ENCODE data around the gene INPP5D. TPM values are rescaled to one million over a fixed set of nuclear protein-coding genes. Genes with fewer than 3 reads are reported as not detected.

Gene INPP5D
- total RNA-seq, 2 donors from 2014 or later = 6.5 to 7.1 TPM

GRCh38 chr2:233108611-233109490 lies 48.7 kb downstream of the INPP5D start:
- TF ChIP-seq CTCF (IDR thresholded peaks at IDR 0.05) = no peak
- H3K27ac ChIP-seq = no peak overlapping the region
- intact Hi-C loops (cut with DNase I) = no loop called here
- H3K4me3 ChIP-seq = no peak overlapping the region
- no peak for DNase-seq
- no peaks in the 10 kb centered on the region for H3K27me3 ChIP-seq
- H3K36me3 ChIP-seq = no peaks in the 10 kb centered on the region
- no peaks in the 10 kb centered on the region for H3K4me1 ChIP-seq
- H3K9me3 ChIP-seq = no peaks in the 10 kb centered on the region
- no peak overlapping the region for H3K9ac ChIP-seq (ENCODE audit: low read depth in 2 of 2, low read length in 2 of 2)

DNA sequence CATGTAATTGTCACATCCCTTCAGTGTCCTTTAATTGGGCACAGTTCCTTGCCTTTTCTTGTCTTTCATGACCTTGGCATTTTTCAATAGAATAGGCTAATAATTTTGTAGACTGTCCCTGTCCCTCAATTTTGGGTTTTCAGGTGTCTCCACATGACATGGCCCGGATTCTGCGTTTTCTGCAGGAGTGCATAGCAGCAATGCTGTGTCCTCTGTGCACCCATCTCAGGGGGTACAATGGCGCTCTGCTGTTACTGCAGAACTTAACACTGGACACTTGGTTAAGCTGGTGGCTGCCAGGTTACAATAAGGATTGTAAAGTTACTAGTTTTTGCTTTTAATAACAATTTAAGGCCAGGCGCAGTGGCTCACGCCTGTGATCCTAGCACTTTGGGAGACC lies 51.3 kb downstream of the INPP5D start:
- no peak overlapping the region for H3K27ac ChIP-seq
- H3K4me1 ChIP-seq = no peaks in the 10 kb centered on the region
- TF ChIP-seq CTCF (IDR thresholded peaks at IDR 0.05) = no peak
- no peak overlapping the region for H3K9ac ChIP-seq (ENCODE audit: low read depth in 2 of 2, low read length in 2 of 2)
- DNase-seq = no peak
- intact Hi-C loops (cut with DNase I) = no loop called here
- no peak overlapping the region for H3K4me3 ChIP-seq
- no peaks in the 10 kb centered on the region for H3K27me3 ChIP-seq
- H3K36me3 ChIP-seq = no peaks in the 10 kb centered on the region
- no peaks in the 10 kb centered on the region for H3K9me3 ChIP-seq

DNA sequence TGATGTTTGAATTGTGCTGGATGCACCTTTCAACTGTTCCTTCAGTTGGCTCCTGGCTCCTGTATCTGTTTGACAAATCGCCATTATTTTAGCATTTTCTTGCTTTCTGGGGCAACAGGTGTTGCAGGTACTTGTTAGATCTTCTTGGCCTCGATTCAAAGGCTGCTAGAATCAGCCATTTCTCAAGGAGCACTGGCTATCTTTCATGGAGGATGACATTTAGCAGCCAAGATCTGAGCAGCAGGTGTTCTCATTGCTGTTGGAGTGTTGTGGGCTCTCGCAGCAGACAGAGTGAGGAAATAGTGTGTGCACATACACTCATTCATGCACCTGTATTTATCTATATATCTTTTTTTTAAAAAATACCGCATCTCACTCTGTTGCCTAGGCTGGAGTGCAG lies 52.2 kb downstream of the INPP5D start:
- no peak for TF ChIP-seq CTCF (IDR thresholded peaks at IDR 0.05)
- Histone ChIP-seq H3K36me3 (no peaks in the 10 kb centered on the region), H3K4me1 (no peaks in the 10 kb centered on the region)

DNA sequence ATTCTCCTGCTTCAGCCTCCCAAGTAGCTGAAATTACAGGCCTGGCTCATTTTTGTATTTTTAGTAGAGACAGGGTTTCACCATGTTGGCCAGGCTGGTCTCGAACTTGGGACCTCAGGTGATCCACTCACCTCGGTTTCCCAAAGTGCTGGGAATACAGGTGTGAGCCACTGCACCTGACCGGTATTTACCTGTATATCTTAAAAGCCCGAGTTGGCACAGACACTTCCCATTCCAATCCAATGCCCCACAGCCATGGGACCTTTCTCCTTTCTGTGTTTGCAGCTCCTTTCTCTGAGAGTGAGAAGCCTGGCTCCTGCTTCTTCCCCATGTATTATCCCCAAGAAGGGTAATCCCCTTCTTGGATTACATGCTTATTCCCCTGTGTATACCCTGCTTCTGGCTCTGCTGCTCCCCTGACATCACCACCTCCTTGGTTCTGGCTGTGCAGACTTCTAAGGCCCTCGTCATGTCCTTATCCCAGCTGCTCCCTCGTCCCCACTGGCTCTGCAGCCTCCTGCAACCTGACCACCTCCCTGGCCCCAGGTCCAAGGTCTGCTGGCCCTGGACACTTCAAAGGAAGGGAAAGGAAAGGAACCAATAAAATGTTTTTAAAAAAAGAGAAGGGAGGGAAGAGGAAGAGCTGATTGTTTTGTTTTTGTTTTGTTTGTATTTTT lies 52.8 kb downstream of the INPP5D start:
- Histone ChIP-seq H3K9ac (ENCODE audit: low read depth in 2 of 2, low read length in 2 of 2) (no peak overlapping the region), H3K27ac (no peak overlapping the region), H3K4me3 (no peak overlapping the region), H3K9me3 (no peaks in the 10 kb centered on the region), H3K36me3 (no peaks in the 10 kb centered on the region), H3K4me1 (no peaks in the 10 kb centered on the region), H3K27me3 (no peaks in the 10 kb centered on the region)
- DNase-seq = no peak
- no peak for TF ChIP-seq CTCF (IDR thresholded peaks at IDR 0.05)
- intact Hi-C loops (cut with DNase I) = no loop called here

More for the DNA sequence above, 52.2 kb downstream of the INPP5D start:
- Histone ChIP-seq H3K27me3 (no peaks in the 10 kb centered on the region), H3K27ac (no peak overlapping the region), H3K9ac (ENCODE audit: low read depth in 2 of 2, low read length in 2 of 2) (no peak overlapping the region), H3K9me3 (no peaks in the 10 kb centered on the region), H3K4me3 (no peak overlapping the region)
- DNase-seq = no peak
- intact Hi-C loops (cut with DNase I) = no loop called here

- H3K9ac ChIP-seq (ENCODE audit: low read depth in 2 of 2, low read length in 2 of 2) = no peak overlapping the region
- no peak overlapping the region for H3K27ac ChIP-seq
- intact Hi-C loops (cut with DNase I) = no loop called here
- TF ChIP-seq CTCF (IDR thresholded peaks at IDR 0.05) = no peak
- no peaks in the 10 kb centered on the region for H3K9me3 ChIP-seq
- no peak for DNase-seq
- H3K4me1 ChIP-seq = no peaks in the 10 kb centered on the region
- H3K36me3 ChIP-seq = no peaks in the 10 kb centered on the region
- no peaks in the 10 kb centered on the region for H3K27me3 ChIP-seq
- no peak overlapping the region for H3K4me3 ChIP-seq
These were observed 54.3 kb downstream of the INPP5D start for GRCh38 chr2:233114421-233114861.
